ENCODE measurements around the gene CYB561A3. TPM values are rescaled to one million over a fixed set of nuclear protein-coding genes. Genes with fewer than 3 reads are reported as not detected.

CYB561A3 gene, protein sequence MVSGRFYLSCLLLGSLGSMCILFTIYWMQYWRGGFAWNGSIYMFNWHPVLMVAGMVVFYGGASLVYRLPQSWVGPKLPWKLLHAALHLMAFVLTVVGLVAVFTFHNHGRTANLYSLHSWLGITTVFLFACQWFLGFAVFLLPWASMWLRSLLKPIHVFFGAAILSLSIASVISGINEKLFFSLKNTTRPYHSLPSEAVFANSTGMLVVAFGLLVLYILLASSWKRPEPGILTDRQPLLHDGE
- 10 to 100 TPM; 12.5 to 16.1 TPM for total RNA-seq
- 10 to 100 TPM; 19.3 to 27.3 TPM for polyA plus RNA-seq (ENCODE audit: insufficient read length in 2 of 2)
- long read RNA-seq, donor 1, transcript CYB561A3-201 (7 exons, 3,061 nt) = major isoform, 5 of 12 reads
- long read RNA-seq, donor 1, partial matches to known transcripts = 0 of 12 reads
- long read RNA-seq, donor 1, other reads (novel, unspliced or antisense) = 6 of 12 reads
- long read RNA-seq, donor 2, partial matches to known transcripts = 0 of 3 reads
- long read RNA-seq, donor 2, other reads (novel, unspliced or antisense) = 0 of 3 reads
- long read RNA-seq, donor 3, partial matches to known transcripts = 0 of 3 reads
- long read RNA-seq, donor 3, other reads (novel, unspliced or antisense) = 0 of 3 reads
- long read RNA-seq, donor 4, partial matches to known transcripts = 11 of 37 reads
- long read RNA-seq, donor 4, other reads (novel, unspliced or antisense) = 18 of 37 reads

DNA sequence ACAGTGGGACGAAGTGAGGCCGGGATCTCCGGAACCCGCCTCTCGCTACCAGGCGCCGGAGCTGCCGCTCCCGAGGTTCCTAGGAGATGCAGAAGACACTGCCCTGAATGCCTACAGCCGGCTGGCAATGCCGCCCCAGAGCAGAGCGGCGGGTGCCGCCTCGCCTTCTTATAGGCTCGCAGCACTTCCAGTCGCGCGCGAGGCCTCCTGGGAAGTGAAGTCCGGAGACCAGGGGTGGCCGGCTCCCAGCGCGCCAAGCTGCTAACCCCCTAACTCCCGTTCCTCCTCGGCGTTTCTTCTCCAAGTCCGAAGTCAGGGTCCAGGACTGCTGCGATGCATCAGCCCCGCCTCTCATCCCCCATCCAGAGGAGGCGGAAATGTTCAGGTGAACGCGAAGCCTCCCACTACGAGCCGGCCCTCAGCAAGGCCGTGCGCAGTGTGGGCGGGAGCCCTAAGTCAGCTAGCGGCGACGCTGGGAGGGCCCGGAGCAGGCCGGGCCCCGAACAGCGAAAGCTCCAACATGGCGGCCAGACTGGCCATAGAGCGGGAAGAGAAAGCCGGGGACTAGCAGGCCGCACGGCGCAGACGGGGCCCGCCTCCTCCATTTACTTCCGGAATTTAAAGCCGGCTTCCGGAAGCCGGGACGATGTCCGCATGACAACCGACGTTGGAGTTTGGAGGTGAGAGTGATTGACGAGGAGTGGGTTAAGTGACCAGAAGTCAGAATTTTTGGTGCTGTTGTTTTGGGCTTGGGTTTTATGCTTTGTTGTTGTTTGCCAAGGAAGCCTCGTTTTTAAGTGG, at the start of gene CYB561A3, which contains the start of gene TMEM138:
Gene CYB561A3 (minus strand): TSS at position 142 of the 801 bp plus-strand sequence. CDS start 5,169 bp downstream, outside the sequence.
Gene TMEM138 (plus strand): TSS at position 634 of the 801 bp plus-strand sequence. CDS start 2,017 bp downstream, outside the sequence.
- WGBS (ENCODE audit: insufficient coverage) = under 1% methylated on average over 63 of the region's 63 CpGs
- peak within 1 kb of the TSS; percentile 73 for H3K4me3 ChIP-seq (ENCODE audit: low read depth, low read length)
- no peaks in the 10 kb centered on the region for H3K9me3 ChIP-seq (ENCODE audit: control insufficient read depth, insufficient read depth, low read length)
- peak; percentile 83 to 98 (median 90) for DNase-seq (ENCODE audit: low read depth in 4 of 6, low spot score in 6 of 6)
- peak within 1 kb of the TSS; percentile 99 for H3K27ac ChIP-seq (ENCODE audit: low read depth, low read length)
- H3K4me1 ChIP-seq (ENCODE audit: control insufficient read depth, insufficient read depth, low read length) = peaks cover 31% of the 10 kb centered on the region
- H3K36me3 ChIP-seq (ENCODE audit: control insufficient read depth, insufficient read depth, low read length) = peaks cover 28% of the 10 kb centered on the region
- no peaks in the 10 kb centered on the region for H3K27me3 ChIP-seq (ENCODE audit: control insufficient read depth, insufficient read depth, low read length)

DNA sequence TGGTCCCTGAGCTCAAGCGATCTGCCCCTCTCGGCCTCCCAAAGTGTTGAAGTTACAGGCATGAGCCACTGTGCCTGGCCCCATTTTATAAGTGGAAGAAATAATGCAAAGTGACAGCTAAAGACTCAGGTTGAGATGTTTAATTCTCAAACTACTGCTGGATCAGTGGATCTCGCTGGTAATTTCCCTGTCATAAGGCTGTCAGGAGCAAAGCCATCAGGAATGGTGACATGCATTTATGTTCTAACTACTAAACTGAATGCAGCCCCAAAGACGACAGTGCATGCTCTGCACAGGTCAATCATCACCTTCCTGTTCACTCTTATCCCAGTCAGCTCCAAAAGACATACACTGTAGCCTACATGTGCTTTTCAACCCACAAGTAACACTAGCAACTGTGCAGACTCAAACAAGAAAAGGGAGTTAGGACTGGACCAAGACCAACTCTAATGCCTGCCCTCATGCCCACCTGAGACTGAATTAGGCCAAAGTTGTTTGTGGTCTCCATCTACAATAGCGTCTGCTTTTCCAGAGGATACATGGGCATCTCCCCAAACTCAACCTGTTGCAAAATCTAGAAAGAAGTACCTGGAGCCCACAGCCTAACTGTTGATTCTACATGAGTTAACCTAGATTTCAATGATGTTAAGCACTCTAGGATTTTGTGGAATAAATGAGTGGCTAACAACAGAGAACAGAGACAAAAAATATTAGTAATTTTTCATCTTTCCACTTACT, 45.5 kb upstream of the CYB561A3 start:
- Histone ChIP-seq H3K9me3 (ENCODE audit: control insufficient read depth, insufficient read depth, low read length) (no peaks in the 10 kb centered on the region), H3K27ac (ENCODE audit: low read depth, low read length) (no peak overlapping the region), H3K4me3 (ENCODE audit: low read depth, low read length) (no peak overlapping the region), H3K36me3 (ENCODE audit: control insufficient read depth, insufficient read depth, low read length) (peaks cover 62% of the 10 kb centered on the region), H3K4me1 (ENCODE audit: control insufficient read depth, insufficient read depth, low read length) (peaks cover 19% of the 10 kb centered on the region), H3K27me3 (ENCODE audit: control insufficient read depth, insufficient read depth, low read length) (no peaks in the 10 kb centered on the region)
- WGBS (ENCODE audit: insufficient coverage) = 96% methylated on average over 5 of the region's 5 CpGs
- no peak for DNase-seq (ENCODE audit: low read depth in 4 of 6, low spot score in 6 of 6)

DNA sequence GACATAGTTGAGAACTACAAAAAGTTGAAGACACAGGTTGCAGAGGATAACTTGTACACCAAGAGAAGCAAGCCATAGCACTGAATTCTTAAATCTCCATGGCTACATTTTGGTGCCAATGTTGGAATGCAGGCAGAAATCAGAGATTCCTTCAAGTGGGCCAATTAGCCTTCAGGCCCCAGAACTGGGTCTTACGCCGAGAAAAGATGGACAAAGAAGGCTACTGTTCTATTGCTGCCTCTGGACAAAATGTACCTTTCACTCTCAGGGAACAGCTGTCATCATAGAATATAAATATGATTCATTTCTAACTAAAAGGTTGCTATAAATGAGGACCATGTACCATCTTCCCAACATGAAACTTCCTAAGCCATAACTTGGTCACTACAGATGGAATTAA, 44.4 kb upstream of the CYB561A3 start:
- H3K9me3 ChIP-seq (ENCODE audit: control insufficient read depth, insufficient read depth, low read length) = no peaks in the 10 kb centered on the region
- no peaks in the 10 kb centered on the region for H3K27me3 ChIP-seq (ENCODE audit: control insufficient read depth, insufficient read depth, low read length)
- H3K4me1 ChIP-seq (ENCODE audit: control insufficient read depth, insufficient read depth, low read length) = peaks cover 19% of the 10 kb centered on the region
- peak in 4 of 6 donors; percentile 26 to 80 (median 64) for DNase-seq (ENCODE audit: low read depth in 4 of 6, low spot score in 6 of 6)
- WGBS (ENCODE audit: insufficient coverage) = 40% methylated on average over 2 of the region's 2 CpGs
- no peak overlapping the region for H3K4me3 ChIP-seq (ENCODE audit: low read depth, low read length)
- peak overlapping the region; percentile 69 for H3K27ac ChIP-seq (ENCODE audit: low read depth, low read length)
- H3K36me3 ChIP-seq (ENCODE audit: control insufficient read depth, insufficient read depth, low read length) = peaks cover 54% of the 10 kb centered on the region

DNA sequence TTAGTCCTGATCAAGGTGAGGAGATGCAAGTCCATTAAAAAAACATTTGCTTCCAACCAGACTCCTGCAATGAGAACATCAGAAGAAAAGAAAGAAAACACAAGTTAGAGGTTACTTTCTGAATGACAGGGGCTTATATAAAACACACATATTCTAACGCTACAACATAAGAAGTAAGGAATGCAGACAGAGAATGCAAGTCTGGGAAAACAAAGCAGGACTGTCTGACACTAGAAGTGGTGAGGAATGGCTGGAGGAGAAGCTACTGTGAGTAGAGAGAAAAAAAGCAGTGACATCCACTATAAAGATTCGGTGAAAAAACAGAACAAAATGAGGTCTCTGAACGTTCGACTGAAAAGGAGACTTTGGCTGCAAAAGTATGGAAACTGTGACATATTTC, 43.0 kb upstream of the CYB561A3 start:
- Histone ChIP-seq H3K27ac (ENCODE audit: low read depth, low read length) (peak overlapping the region; percentile 4), H3K36me3 (ENCODE audit: control insufficient read depth, insufficient read depth, low read length) (peaks cover 48% of the 10 kb centered on the region)

DNA sequence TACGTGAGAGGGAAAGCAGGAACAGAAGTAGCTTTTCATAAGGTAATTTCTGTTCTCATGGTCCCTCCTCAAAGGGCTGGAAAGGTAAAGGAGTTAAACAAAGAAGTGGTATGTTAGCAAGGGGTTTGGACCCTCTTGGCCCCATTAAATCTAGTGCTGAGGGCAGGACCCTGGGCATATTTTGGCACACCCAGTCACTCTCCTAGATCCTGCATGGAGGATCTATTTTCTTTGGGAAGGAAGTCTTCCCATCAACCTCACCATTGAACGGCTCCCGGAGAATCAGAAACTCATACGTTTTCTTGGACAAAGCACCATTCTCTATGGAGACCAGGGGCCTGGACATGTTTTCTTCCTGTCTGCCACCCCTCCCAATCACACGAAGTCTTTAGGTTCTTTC, 42.4 kb upstream of the CYB561A3 start:
- Histone ChIP-seq H3K27ac (ENCODE audit: low read depth, low read length) (peak overlapping the region; percentile 4), H3K4me3 (ENCODE audit: low read depth, low read length) (no peak overlapping the region)
- 67% methylated on average over 4 of the region's 5 CpGs for WGBS (ENCODE audit: insufficient coverage)

More for the DNA sequence above, 43.0 kb upstream of the CYB561A3 start:
- no peak for DNase-seq (ENCODE audit: low read depth in 4 of 6, low spot score in 6 of 6)
- H3K4me1 ChIP-seq (ENCODE audit: control insufficient read depth, insufficient read depth, low read length) = peaks cover 19% of the 10 kb centered on the region
- H3K4me3 ChIP-seq (ENCODE audit: low read depth, low read length) = no peak overlapping the region
- H3K27me3 ChIP-seq (ENCODE audit: control insufficient read depth, insufficient read depth, low read length) = no peaks in the 10 kb centered on the region
- no peaks in the 10 kb centered on the region for H3K9me3 ChIP-seq (ENCODE audit: control insufficient read depth, insufficient read depth, low read length)
- 45% methylated on average over 3 of the region's 4 CpGs for WGBS (ENCODE audit: insufficient coverage)

DNA sequence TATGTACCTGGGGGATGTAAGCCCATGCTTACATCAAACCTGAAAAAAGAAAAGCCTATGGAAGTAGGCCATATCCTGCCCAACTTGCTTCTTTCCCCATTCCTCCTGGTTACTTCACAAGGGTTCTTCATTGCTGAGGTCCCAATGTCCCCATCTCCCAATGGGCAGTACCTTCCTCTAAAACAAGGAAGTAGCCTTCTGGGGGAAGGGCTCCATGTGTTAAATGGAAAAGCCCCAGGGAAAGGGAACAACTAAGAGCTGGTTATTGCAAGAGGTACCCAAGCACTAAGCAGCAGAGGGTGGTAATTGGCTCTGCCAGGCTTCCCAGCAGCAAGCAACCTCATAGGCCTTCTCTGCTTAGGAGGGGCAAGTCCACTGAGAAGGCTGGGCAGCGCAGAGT, 42.0 kb upstream of the CYB561A3 start:
- peak overlapping the region; percentile 4 for H3K27ac ChIP-seq (ENCODE audit: low read depth, low read length)
- 60% methylated on average over 1 of the region's 1 CpG for WGBS (ENCODE audit: insufficient coverage)
- H3K27me3 ChIP-seq (ENCODE audit: control insufficient read depth, insufficient read depth, low read length) = no peaks in the 10 kb centered on the region
- peaks cover 19% of the 10 kb centered on the region for H3K4me1 ChIP-seq (ENCODE audit: control insufficient read depth, insufficient read depth, low read length)
- no peak overlapping the region for H3K4me3 ChIP-seq (ENCODE audit: low read depth, low read length)
- peaks cover 44% of the 10 kb centered on the region for H3K36me3 ChIP-seq (ENCODE audit: control insufficient read depth, insufficient read depth, low read length)
- peak in 1 of 6 donors; percentile 28 for DNase-seq (ENCODE audit: low read depth in 4 of 6, low spot score in 6 of 6)
- no peaks in the 10 kb centered on the region for H3K9me3 ChIP-seq (ENCODE audit: control insufficient read depth, insufficient read depth, low read length)

More for the DNA sequence above, 42.4 kb upstream of the CYB561A3 start:
- Histone ChIP-seq H3K36me3 (ENCODE audit: control insufficient read depth, insufficient read depth, low read length) (peaks cover 48% of the 10 kb centered on the region), H3K9me3 (ENCODE audit: control insufficient read depth, insufficient read depth, low read length) (no peaks in the 10 kb centered on the region), H3K27me3 (ENCODE audit: control insufficient read depth, insufficient read depth, low read length) (no peaks in the 10 kb centered on the region), H3K4me1 (ENCODE audit: control insufficient read depth, insufficient read depth, low read length) (peaks cover 19% of the 10 kb centered on the region)
- DNase-seq (ENCODE audit: low read depth in 4 of 6, low spot score in 6 of 6) = peak in 4 of 6 donors; percentile 40 to 83 (median 60)

DNA sequence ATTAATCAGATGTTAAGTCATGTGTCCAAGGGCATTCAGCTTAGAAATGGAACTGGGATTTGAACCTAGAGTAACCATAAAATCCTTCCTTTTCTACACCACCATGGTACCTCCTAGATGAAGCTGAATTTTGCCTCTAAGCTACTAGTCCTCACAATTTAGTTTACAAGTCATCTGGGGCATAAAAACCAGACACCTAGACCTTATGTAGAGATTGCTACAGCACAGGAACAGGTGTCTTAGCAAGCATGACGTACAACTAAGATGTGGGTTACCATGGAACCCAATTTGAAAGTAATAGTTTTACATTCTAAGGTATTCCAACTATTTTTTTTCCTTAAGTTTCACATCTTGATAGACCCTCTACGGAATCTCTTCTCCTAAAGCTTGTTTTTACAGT, 39.9 kb upstream of the CYB561A3 start:
- Histone ChIP-seq H3K4me3 (ENCODE audit: low read depth, low read length) (no peak overlapping the region), H3K27me3 (ENCODE audit: control insufficient read depth, insufficient read depth, low read length) (no peaks in the 10 kb centered on the region), H3K9me3 (ENCODE audit: control insufficient read depth, insufficient read depth, low read length) (no peaks in the 10 kb centered on the region), H3K36me3 (ENCODE audit: control insufficient read depth, insufficient read depth, low read length) (peaks cover 40% of the 10 kb centered on the region), H3K4me1 (ENCODE audit: control insufficient read depth, insufficient read depth, low read length) (peaks cover 14% of the 10 kb centered on the region), H3K27ac (ENCODE audit: low read depth, low read length) (no peak overlapping the region)
- 96% methylated on average over 2 of the region's 2 CpGs for WGBS (ENCODE audit: insufficient coverage)
- DNase-seq (ENCODE audit: low read depth in 4 of 6, low spot score in 6 of 6) = no peak

DNA sequence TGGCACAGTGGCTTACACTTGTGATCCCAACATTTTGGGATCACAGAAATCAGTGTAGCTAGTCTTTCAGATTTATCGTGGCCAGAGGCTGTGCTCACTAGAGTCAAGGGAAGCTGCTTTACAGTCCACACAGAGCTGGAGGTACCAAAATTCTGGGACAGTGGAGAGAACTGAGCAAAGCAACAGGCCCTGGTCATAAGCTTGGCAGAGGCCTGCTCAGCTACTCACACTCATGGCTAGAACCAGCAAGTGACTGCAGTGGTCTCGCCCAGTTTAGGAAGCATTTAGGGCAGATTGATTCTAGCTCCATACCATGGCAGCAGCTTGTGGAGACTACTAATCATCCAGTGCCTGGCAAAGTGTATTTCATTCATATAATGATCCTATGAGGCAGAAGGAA, 39.5 kb upstream of the CYB561A3 start:
- Histone ChIP-seq H3K27ac (ENCODE audit: low read depth, low read length) (no peak overlapping the region), H3K27me3 (ENCODE audit: control insufficient read depth, insufficient read depth, low read length) (no peaks in the 10 kb centered on the region), H3K36me3 (ENCODE audit: control insufficient read depth, insufficient read depth, low read length) (peaks cover 43% of the 10 kb centered on the region), H3K4me3 (ENCODE audit: low read depth, low read length) (no peak overlapping the region), H3K9me3 (ENCODE audit: control insufficient read depth, insufficient read depth, low read length) (no peaks in the 10 kb centered on the region), H3K4me1 (ENCODE audit: control insufficient read depth, insufficient read depth, low read length) (peaks cover 13% of the 10 kb centered on the region)
- DNase-seq (ENCODE audit: low read depth in 4 of 6, low spot score in 6 of 6) = peak in 1 of 6 donors; percentile 7
- 100% methylated on average over 1 of the region's 2 CpGs for WGBS (ENCODE audit: insufficient coverage)

Measured in spinal cord (tissue), 10 donors.